Testis (tissue), 2 donors: Measurements from ENCODE around the gene CDH4.

ENCODE experiments used
- POLR2A ChIP-seq: fragments of 450-650 bp; IDR thresholded peaks from one replicate; pipeline ENCODE4 v1.6.1; 2017; ENCODE audit warnings: antibody characterized with exemption, mild to moderate bottlenecking, moderate library complexity
- TF ChIP-seq, protein P1 (sequence below), 3 experiments: fragments of 450-650 bp in 2 of 3; fragments of 200-600 bp in 1 of 3; sonication (generic) in 1 of 3; IDR thresholded peaks; one replicate each; pipeline ENCODE4 v1.5.1; 2016 to 2019; ENCODE audit warnings: antibody characterized with exemption in 3 of 3, mild to moderate bottlenecking in 2 of 3, moderate library complexity in 1 of 3

DNA sequence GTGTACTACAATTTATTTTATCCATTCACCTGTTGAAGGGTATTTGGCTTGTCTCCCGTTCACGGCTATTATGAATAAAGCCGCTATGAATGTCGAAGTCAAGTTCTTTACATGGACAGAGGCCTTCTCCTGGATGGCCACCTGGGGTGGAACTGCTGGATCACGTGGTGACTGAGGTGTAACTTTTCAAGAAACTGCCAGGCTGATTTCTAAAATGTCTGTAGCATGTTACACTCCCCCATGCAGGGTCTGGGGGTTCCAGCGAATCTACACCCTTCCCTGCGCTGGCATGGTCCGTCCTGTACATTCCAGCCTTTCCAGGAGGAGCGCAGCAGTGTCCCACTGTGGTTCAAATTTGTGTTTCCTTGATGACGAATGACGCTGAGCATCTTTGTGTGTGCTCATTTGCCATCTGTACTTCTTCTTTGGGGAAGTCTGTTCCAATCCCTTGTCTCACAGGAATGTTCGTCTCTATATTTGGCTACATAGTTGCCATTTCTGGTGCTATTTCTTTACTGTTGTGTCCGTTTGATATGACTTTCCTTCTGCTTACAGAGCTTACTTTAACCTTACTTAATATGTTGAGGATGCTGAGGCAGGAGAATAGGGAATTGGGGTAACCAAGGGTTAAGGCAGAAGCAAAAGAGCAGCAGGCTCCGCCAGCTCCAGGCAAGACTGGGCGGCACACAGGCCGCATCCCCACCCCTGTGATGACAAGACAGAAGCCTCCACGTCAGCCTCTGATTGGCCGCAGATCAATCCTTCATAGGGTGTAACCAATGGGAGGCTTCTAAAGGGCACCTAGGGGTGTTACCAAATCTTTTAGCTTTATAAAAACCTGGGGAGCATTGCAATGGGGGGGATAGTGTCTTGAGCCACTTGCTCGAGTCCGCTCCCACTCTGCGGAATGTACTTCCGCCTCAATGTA, 707.0 kb downstream of the CDH4 start:
- TF ChIP-seq POLR2A = no peak
- TF ChIP-seq, protein P1, sequence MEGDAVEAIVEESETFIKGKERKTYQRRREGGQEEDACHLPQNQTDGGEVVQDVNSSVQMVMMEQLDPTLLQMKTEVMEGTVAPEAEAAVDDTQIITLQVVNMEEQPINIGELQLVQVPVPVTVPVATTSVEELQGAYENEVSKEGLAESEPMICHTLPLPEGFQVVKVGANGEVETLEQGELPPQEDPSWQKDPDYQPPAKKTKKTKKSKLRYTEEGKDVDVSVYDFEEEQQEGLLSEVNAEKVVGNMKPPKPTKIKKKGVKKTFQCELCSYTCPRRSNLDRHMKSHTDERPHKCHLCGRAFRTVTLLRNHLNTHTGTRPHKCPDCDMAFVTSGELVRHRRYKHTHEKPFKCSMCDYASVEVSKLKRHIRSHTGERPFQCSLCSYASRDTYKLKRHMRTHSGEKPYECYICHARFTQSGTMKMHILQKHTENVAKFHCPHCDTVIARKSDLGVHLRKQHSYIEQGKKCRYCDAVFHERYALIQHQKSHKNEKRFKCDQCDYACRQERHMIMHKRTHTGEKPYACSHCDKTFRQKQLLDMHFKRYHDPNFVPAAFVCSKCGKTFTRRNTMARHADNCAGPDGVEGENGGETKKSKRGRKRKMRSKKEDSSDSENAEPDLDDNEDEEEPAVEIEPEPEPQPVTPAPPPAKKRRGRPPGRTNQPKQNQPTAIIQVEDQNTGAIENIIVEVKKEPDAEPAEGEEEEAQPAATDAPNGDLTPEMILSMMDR (IDR thresholded peaks at IDR 0.05) = no peak
